ENCODE measurements around the gene ABCA7.

DNA sequence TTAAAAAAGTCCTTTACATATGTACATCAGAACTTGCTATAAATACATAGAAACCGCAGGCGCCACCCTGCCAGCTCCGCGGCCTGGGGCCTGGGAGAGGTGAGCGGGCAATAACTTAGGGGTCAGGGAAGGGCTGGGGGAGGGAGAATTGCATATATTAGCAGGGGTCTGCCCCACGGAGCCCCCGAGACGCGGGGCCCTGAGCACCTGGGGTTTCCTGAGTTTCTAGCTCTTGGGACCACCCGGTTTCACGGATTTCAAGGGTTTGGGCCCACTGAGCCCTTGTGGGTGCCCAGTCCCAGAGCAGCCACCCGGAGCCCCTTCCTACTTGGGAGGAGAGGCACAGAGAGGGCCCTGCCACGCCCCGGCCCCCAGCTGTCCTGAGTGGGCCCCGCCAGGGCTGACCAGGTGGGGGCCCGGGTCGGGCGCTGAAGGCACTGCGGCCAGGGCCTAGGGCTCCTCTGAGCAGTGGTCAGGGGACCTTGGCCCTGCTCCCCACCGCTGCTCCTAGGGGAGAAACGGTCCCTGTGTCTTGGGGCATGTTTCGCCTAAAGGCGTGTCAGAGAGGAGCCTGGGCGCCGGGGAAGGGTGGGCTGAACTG is 67.9 kb downstream of the ABCA7 start:
- TF ChIP-seq POLR2A (IDR thresholded peaks at IDR 0.05): no peak
- TF ChIP-seq, protein P1, sequence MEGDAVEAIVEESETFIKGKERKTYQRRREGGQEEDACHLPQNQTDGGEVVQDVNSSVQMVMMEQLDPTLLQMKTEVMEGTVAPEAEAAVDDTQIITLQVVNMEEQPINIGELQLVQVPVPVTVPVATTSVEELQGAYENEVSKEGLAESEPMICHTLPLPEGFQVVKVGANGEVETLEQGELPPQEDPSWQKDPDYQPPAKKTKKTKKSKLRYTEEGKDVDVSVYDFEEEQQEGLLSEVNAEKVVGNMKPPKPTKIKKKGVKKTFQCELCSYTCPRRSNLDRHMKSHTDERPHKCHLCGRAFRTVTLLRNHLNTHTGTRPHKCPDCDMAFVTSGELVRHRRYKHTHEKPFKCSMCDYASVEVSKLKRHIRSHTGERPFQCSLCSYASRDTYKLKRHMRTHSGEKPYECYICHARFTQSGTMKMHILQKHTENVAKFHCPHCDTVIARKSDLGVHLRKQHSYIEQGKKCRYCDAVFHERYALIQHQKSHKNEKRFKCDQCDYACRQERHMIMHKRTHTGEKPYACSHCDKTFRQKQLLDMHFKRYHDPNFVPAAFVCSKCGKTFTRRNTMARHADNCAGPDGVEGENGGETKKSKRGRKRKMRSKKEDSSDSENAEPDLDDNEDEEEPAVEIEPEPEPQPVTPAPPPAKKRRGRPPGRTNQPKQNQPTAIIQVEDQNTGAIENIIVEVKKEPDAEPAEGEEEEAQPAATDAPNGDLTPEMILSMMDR (IDR thresholded peaks at IDR 0.05): no peak

All from right lobe of liver (tissue), 4 donors.